ENCODE results near the gene CLDN18.

The CLDN18 gene

GRCh38 chr3:138027821-138028220 lies 17.9 kb downstream of the CLDN18 start:
- TF ChIP-seq REST (IDR thresholded peaks at IDR 0.05; ENCODE audit: low read depth) (no peak), TEAD4 (IDR thresholded peaks at IDR 0.05) (no peak), EGR1 (IDR thresholded peaks at IDR 0.05) (no peak), NFIC (IDR thresholded peaks at IDR 0.05) (no peak), FOXM1 (IDR thresholded peaks at IDR 0.05; ENCODE audit: borderline replicate concordance, low read depth) (no peak), TAF1 (IDR thresholded peaks at IDR 0.05; ENCODE audit: low read depth) (no peak), ZBTB7A (IDR thresholded peaks at IDR 0.05; ENCODE audit: low read depth) (no peak), MAX (IDR thresholded peaks at IDR 0.05) (no peak), CREB1 (IDR thresholded peaks at IDR 0.05; ENCODE audit: low read depth) (no peak), CEBPB (IDR thresholded peaks at IDR 0.05) (no peak), EP300 (IDR thresholded peaks at IDR 0.05; ENCODE audit: borderline replicate concordance) (no peak)

- TF ChIP-seq TEAD4 (IDR thresholded peaks at IDR 0.05) (no peak), USF1 (IDR thresholded peaks at IDR 0.05) (no peak), TAF1 (IDR thresholded peaks at IDR 0.05; ENCODE audit: low read depth) (no peak), MAX (IDR thresholded peaks at IDR 0.05) (no peak), CEBPB (IDR thresholded peaks at IDR 0.05) (no peak)
Measured at GRCh38 chr3:138030734-138031280, 20.8 kb downstream of the CLDN18 start.

- no peak for TF ChIP-seq TAF1 (IDR thresholded peaks at IDR 0.05; ENCODE audit: low read depth)
- TF ChIP-seq USF1 (IDR thresholded peaks at IDR 0.05): no peak
- no peak for TF ChIP-seq MAX (IDR thresholded peaks at IDR 0.05)
- TF ChIP-seq YY1 (IDR thresholded peaks at IDR 0.05; ENCODE audit: low read depth): no peak
- TF ChIP-seq CEBPB (IDR thresholded peaks at IDR 0.05): no peak
- no peak for TF ChIP-seq EP300 (IDR thresholded peaks at IDR 0.05; ENCODE audit: borderline replicate concordance)
- no peak for TF ChIP-seq CREB1 (IDR thresholded peaks at IDR 0.05; ENCODE audit: low read depth)
- no peak for TF ChIP-seq TEAD4 (IDR thresholded peaks at IDR 0.05)
- TF ChIP-seq REST (IDR thresholded peaks at IDR 0.05; ENCODE audit: low read depth): no peak
- no peak for TF ChIP-seq TCF12 (IDR thresholded peaks at IDR 0.05; ENCODE audit: low read depth)
- no peak for TF ChIP-seq NFIC (IDR thresholded peaks at IDR 0.05)
- no peak for TF ChIP-seq RAD21 (IDR thresholded peaks at IDR 0.05; ENCODE audit: low read depth)
- TF ChIP-seq FOXM1 (IDR thresholded peaks at IDR 0.05; ENCODE audit: borderline replicate concordance, low read depth): no peak
- TF ChIP-seq EGR1 (IDR thresholded peaks at IDR 0.05): no peak
- no peak for TF ChIP-seq ZBTB7A (IDR thresholded peaks at IDR 0.05; ENCODE audit: low read depth)
Measured at GRCh38 chr3:138031536-138031935, 21.6 kb downstream of the CLDN18 start.

- TF ChIP-seq MAX (IDR thresholded peaks at IDR 0.05) (no peak), REST (IDR thresholded peaks at IDR 0.05; ENCODE audit: low read depth) (no peak), CREB1 (IDR thresholded peaks at IDR 0.05; ENCODE audit: low read depth) (no peak), TCF12 (IDR thresholded peaks at IDR 0.05; ENCODE audit: low read depth) (no peak), TAF1 (IDR thresholded peaks at IDR 0.05; ENCODE audit: low read depth) (no peak), EGR1 (IDR thresholded peaks at IDR 0.05) (no peak), ZBTB7A (IDR thresholded peaks at IDR 0.05; ENCODE audit: low read depth) (no peak), TEAD4 (IDR thresholded peaks at IDR 0.05) (no peak)
Measured at GRCh38 chr3:138032567-138032966, 22.6 kb downstream of the CLDN18 start.
